ENCODE data around the gene GPR161. TPM values are rescaled to one million over a fixed set of nuclear protein-coding genes. Genes with fewer than 3 reads are reported as not detected.

The GPR161 gene
- total and polyA plus RNA-seq, 10 of the 15 experiments (the other 5 are each of a cell fraction or from before 2014, with no cell fraction given) = 0.07 to 0.49 (median 0.34) TPM; not detected in 2

DNA sequence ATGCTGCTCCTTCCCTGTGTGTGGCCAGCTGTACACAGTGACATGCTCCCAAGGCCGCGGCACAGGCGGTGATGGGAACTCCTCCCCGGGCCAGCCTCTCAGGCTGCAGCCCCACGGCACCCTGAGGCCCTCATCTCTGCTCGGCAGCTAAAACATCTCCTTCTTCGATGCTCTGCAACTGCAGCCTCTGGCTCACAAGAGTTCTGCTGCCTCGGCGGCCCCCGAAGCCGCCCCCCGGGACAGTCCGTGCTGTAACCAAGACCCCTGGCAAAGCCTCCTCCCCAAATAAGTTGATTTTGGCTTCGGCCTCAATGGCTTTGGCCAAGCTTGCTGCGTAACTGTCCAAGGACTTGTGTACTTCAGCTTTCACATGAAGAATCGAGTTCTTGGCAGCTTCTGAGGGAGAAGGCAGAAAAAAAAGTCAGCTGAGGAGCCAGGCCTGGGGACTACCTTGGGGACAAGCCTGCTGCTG, 51.3 kb downstream of the GPR161 start:
- H3K79me2 ChIP-seq (ENCODE audit: control insufficient read depth, insufficient read depth, low read length) = no peaks in the 10 kb centered on the region
- RAD21 ChIA-PET (ENCODE audit: unreplicated experiment) = interaction anchor here (1.0 to 4.1 kb wide), 3 partner anchors 61 to 278 kb away, joined by 3 to 18 read pairs (median 6); no protein-coding TSS in a partner anchor
- H4K20me1 ChIP-seq (ENCODE audit: control insufficient read depth, insufficient read depth) = no peaks in the 10 kb centered on the region
- CTCF ChIA-PET = interaction anchor here (0.6 to 7.2 kb wide), 16 partner anchors 9 to 1567 kb away, joined by 3 to 95 read pairs (median 4); partner anchors contain the start of genes DCAF6 and MPC2
- intact Hi-C loops (cut with micrococcal nuclease; ENCODE audit: unreplicated experiment) (loop anchor here (2.0 to 10.0 kb wide), 2 partner anchors 55 to 239 kb away; no protein-coding TSS in a partner anchor), in situ Hi-C loops (cut with MboI) (no loop called here)
- no peak overlapping the region for H3K9ac ChIP-seq (ENCODE audit: control insufficient read depth, insufficient read depth, low read length)
- 69% methylated on average over 16 of the region's 16 CpGs for WGBS (ENCODE audit: insufficient coverage, insufficient replicate concordance, low lambda C conversion rate, missing lambda C conversion rate)
- DNase-seq (ENCODE audit: low read depth, low spot score) (no peak), ATAC-seq (no peak), FAIRE-seq (no peak)
- BruUV-seq (replicated peaks) = no TSS peak
- 0 out of 4 replicates have a peak, but pooled peaks cover 0 to 1% of the 10 kb centered on the region in 2 experiments for H3K27me3 ChIP-seq (replicated peaks in 1 of 2; ENCODE audit: control insufficient read depth in 2 of 2, insufficient read depth in 2 of 2, low read length in 1 of 2)
- SMC1A ChIA-PET (ENCODE audit: uncharacterized antibody, unreplicated experiment) = interaction anchor here (1.1 to 1.9 kb wide), 3 partner anchors 10 to 236 kb away, joined by 3 to 6 read pairs (median 6); no protein-coding TSS in a partner anchor
- POLR2A ChIA-PET = interaction anchor here (0.7 kb wide), 1 partner anchor 731 kb away, joined by 3 read pairs; no protein-coding TSS in a partner anchor
- no peak overlapping the region for H3K27ac ChIP-seq (ENCODE audit: control insufficient read depth, insufficient read depth)
- H3K4me1 ChIP-seq (ENCODE audit: control insufficient read depth, insufficient read depth, low read length) = no peaks in the 10 kb centered on the region
- no peak overlapping the region for H3K4me2 ChIP-seq (ENCODE audit: control insufficient read depth, insufficient read depth)
- no peak overlapping the region for H2AFZ ChIP-seq (ENCODE audit: control insufficient read depth, low read depth, low read length)
- H3K9me3 ChIP-seq (replicated peaks; ENCODE audit: control insufficient read depth, insufficient read depth, low read length) = no peaks in the 10 kb centered on the region
- no peak overlapping the region for H3K4me3 ChIP-seq
- H3K36me3 ChIP-seq (ENCODE audit: control insufficient read depth in 2 of 2, insufficient read depth in 2 of 2, low read length in 1 of 2) = no peaks in the 10 kb centered on the region
- TF ChIP-seq CREM (IDR thresholded peaks at IDR 0.05; ENCODE audit: low read depth) = no peak
- TF ChIP-seq ZNF207 (IDR thresholded peaks at IDR 0.05; ENCODE audit: borderline replicate concordance) = no peak
- TF ChIP-seq MTA3 (IDR thresholded peaks at IDR 0.05; ENCODE audit: borderline replicate concordance, low read length) = no peak
- TF ChIP-seq TCF3 (IDR thresholded peaks at IDR 0.05; ENCODE audit: borderline replicate concordance, insufficient read depth, low read depth, low read length) = no peak
- no peak for TF ChIP-seq NRF1 (conservative IDR thresholded peaks at IDR 0.05; ENCODE audit: low read depth, low read length)
- TF ChIP-seq SMAD1 (IDR thresholded peaks at IDR 0.05; ENCODE audit: low read depth, partially characterized antibody) = no peak
